GM18499 (cell line): Measurements from ENCODE around the gene CAMK1G.

Source experiments
- ATAC-seq: cut with Tn5 transposase; IDR thresholded peaks from one replicate; pipeline ENCODE4 v1.9.1; 2021; ENCODE audit warnings: moderate number of reproducible peaks; ENCODE audit not compliant: insufficient read depth, unreplicated experiment

CAMK1G gene

GRCh38 chr1:209583408-209583807 is at the start of gene CAMK1G:
CAMK1G (plus strand) TSS chr1:209583714; CDS start chr1:209594984, 11,270 bp downstream.
- ATAC-seq = no peak

- ATAC-seq = no peak
Observed at GRCh38 chr1:209534496-209535250, 48.8 kb upstream of the CAMK1G start.

- ATAC-seq = no peak
Observed at GRCh38 chr1:209536843-209537242, 46.7 kb upstream of the CAMK1G start.

- ATAC-seq = no peak
Observed at GRCh38 chr1:209537336-209538114, 46.0 kb upstream of the CAMK1G start.

GRCh38 chr1:209539576-209539975 is 43.9 kb upstream of the CAMK1G start:
- ATAC-seq = no peak

- ATAC-seq = no peak
Observed at GRCh38 chr1:209542585-209542984, 40.9 kb upstream of the CAMK1G start.

GRCh38 chr1:209544098-209544497 is 39.4 kb upstream of the CAMK1G start:
- ATAC-seq = no peak

GRCh38 chr1:209545423-209545822 is 38.1 kb upstream of the CAMK1G start:
- ATAC-seq = no peak

GRCh38 chr1:209546390-209547085 is 37.0 kb upstream of the CAMK1G start:
- no peak for ATAC-seq

- ATAC-seq = no peak
Observed at GRCh38 chr1:209547626-209548025, 35.9 kb upstream of the CAMK1G start.

- ATAC-seq = no peak
Observed at GRCh38 chr1:209549443-209550205, 33.9 kb upstream of the CAMK1G start.

- no peak for ATAC-seq
Observed at GRCh38 chr1:209550519-209550918, 33.0 kb upstream of the CAMK1G start.

- no peak for ATAC-seq
Observed at GRCh38 chr1:209552406-209553264, 30.9 kb upstream of the CAMK1G start.

- ATAC-seq = no peak
Observed at GRCh38 chr1:209554761-209555611, 28.5 kb upstream of the CAMK1G start.

GRCh38 chr1:209556162-209556690 is 27.3 kb upstream of the CAMK1G start:
- no peak for ATAC-seq

- ATAC-seq = no peak
Observed at GRCh38 chr1:209557221-209557620, 26.3 kb upstream of the CAMK1G start.

GRCh38 chr1:209560529-209560928 is 23.0 kb upstream of the CAMK1G start:
- no peak for ATAC-seq

GRCh38 chr1:209560952-209561351 is 22.6 kb upstream of the CAMK1G start:
- ATAC-seq = no peak
